NCI-H2227 treated with DMSO at 0.1 percent for 48 hours (cell line): ENCODE results near the gene FOXRED1.
A peak's percentile ranks its signal among the peaks of the same experiment; 100 is the strongest.
"Not testable (repeated sequence)": the region's sequence is repeated elsewhere in the genome, so short reads cannot be mapped to it uniquely, and the experiment has no call there.

Source experiments
- DNase-seq: peaks from one replicate; lab custom pipeline; 2025; lab: John Stamatoyannopoulos, UW

The FOXRED1 gene

DNA sequence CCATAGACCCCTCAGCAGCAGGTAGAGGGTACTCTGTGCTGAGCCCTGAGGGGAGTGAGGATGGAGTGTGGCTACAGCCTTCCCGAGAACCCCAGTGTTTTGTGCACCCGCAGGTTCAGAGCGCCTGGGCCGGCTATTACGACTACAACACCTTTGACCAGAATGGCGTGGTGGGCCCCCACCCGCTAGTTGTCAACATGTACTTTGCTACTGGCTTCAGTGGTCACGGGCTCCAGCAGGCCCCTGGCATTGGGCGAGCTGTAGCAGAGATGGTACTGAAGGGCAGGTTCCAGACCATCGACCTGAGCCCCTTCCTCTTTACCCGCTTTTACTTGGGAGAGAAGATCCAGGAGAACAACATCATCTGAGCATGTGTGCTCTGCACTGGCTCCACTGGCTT, 8.4 kb downstream of the FOXRED1 start:
- DNase-seq: no peak

DNA sequence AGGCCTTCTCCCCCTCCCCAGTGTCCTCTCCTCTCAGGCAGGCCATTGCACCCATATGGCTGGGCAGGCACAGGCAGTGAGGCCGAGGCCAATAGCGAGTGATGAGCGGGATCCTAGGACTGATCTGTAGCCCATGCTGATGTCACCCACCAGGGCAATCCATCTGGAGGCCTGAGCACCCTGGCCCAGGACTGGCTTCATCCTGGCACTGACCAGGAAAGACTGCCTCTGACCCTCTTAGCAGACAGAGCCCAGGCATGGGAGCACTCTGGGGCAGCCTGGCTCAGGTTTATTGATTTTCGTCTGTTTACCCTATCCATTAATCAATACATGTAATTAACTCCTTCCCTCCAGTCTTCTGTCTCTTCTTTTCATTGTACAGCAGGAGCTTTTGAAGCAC, 8.8 kb downstream of the FOXRED1 start:
- DNase-seq: no peak

DNA sequence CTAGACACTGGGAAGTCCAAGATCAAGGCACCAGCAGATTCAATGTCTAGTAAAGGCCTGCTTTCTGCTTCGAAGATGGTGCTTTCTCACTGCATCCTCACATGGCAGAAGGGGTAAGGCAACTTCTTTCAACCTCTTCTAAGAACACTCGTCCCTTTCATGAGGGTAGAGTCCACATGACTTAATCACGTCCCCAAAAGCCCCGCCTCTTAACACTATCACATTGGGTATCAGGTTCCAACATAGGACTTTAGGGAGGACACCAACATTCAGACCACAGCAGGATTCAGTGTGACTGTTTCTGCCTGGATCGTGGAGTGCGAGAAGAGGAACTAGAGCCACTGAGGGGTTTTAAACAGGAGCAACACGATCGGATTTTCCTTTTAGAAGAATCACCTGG, 10.2 kb downstream of the FOXRED1 start:
- no peak for DNase-seq

DNA sequence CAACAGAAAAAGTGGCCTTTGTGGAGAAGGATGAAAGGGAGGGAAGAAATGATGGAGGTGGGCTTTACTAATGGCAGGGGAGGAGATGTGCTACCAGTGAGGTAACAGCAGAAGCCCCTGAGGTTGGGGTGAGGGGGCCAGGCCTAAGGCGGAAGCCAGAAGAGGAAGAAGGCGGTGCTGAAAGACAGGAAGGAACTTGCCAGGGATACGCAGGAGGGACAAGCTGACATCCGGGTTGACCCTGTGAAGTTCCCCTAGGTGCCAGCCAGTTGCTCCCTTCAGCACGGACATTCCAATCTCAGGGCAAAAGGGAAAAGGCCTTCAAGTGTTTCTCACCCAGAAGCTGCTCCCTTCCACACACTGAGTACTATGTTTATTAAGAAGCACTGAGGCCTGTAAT, 11.6 kb downstream of the FOXRED1 start:
- DNase-seq: no peak

DNA sequence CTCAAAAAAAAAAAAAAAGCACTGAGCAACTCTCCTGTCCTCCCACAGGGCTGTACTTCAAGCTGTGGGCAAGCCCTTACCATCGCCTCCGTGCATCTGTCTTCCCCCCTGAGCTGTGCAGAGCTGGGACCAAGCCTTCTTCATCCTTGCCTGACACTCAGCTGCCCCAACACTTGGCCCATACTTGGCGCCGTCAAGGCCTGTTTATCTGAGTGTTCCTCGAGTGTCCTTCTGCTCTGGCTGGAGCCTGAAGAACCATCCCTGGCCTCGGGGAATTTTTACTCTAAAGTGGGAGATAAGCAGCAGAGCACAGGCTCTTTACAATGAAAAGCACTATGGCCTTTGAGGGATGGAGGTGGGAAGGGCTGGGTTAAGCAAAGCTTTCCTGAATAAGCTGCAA, 12.3 kb downstream of the FOXRED1 start:
- no peak for DNase-seq

DNA sequence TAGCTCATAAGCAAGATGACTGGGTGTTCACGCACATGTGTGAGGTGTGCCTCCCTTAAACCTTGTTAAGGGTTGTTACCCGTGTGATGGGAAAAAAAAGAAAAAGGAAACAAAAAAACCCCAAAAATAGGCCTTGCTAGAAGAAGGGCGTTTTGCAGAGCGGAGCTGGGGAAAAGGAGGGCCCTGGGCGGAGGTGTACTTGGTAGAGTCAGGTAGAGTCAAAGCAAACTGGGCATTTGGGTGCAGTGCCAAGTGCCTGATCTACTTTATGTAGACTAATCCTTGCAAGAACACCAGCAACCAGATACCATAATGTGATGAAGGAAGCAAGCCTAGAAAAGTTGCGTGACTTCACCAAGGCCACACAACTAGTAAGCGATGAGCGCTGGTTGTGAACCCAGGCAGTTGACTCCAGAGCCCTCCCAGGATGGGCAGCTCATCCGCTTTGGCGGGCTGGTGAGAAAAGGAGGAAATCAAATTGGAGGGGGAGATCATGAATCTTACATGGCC, 12.8 kb downstream of the FOXRED1 start:
- no peak for DNase-seq

DNA sequence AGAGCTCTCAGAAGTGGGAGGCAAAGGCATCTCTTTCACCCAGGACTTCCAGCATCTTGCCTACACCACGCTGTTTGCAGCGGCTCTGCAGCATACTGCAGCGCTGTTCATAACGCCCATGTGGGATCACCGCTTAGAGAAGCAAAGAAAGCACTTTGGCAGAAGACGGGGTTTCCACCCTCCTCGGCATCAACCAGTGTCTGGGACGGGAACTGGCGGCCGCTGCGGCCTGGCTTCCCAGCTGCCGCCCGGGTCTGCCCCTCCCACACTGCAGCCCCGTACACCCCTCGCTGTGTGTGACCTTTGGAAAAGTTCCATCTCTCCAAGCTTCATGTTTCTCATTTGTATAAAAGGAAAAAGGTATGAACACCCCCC, 13.4 kb downstream of the FOXRED1 start:
- DNase-seq: peak; percentile 13

DNA sequence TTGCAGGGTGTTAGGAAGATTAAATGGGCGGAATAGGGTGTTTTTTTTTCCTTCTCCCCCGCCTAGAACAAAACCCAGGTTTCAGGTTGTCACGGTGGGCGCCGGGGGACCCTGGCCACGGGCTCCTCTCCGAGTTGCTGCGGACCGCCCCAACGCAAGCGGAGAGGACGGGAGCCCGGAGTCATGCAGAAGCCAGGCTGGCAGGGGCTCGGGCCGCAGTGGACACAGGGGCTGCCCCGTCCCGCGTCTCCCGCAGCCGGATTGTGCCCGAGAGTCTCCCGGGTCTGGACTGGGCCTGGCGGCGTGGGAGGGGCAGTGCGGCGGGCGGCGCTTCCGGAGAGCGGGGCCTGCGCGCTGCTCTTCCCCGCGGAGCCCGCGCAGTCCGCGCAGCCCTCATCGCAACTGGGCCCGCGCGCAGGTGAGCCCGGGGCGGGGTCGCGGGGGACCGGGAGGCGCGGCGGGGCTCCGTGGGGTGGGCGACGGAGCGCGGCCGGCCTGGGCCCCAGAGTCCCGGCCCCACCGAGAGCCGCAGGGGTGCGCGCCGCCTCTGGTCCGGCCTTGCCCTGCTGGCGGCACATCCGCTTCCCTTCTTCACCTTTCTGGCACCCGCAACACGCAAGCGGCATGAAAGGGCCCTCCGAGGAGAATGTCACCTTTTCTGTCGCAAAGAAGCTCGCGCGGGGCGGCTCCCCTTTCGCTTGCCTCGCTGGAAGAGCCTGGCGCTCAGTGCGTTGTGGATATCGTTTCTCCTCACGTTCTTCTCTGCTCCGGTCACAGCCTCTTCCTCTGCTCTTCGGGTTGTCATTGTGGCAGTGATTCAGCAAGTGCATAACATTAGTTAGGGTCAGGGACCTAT, 14.0 kb downstream of the FOXRED1 start, which contains the start of gene TIRAP:
TIRAP (plus strand) TSS at position 358 of the 856 bp plus-strand sequence. CDS start 7,802 bp downstream, outside the sequence.
- DNase-seq: peak; percentile 62

DNA sequence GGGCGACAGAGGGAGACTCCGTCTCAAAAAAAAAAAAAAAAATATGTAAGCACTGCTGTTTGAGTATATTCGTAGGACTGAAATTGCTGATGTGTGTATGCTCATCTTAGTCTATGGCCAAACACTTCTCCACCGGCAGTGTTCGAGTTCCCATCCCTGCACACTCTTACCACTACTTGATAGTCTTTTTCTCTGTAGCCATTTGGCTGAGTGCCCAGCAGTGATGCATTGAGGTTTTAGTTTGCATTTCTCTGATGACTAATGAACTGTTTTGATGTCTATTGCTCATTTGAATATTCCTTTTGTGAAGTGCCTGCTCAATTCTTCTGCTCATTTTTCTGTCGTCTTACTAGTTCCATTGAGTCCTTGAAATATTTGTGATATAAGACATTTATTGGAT, 15.9 kb downstream of the FOXRED1 start:
- DNase-seq: no peak

DNA sequence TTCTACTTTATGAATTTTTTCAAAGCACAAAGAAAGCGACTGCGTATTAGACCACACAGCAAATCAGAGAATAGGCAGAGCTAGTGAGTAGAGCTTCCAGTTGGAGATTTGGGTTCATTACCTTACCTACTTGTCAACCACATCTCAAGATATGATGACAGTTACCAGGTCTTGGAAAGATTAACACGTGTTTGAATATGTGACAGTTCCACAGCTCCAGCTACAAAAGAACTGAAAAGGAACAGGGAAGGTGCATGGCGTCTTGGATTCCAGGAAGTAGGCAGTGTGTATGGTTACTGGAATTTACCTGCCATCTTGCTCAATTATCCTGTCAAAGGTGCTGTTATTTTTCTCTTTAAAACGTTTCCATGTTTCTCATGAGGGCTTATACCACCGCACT, 19.3 kb downstream of the FOXRED1 start:
- DNase-seq: no peak

DNA sequence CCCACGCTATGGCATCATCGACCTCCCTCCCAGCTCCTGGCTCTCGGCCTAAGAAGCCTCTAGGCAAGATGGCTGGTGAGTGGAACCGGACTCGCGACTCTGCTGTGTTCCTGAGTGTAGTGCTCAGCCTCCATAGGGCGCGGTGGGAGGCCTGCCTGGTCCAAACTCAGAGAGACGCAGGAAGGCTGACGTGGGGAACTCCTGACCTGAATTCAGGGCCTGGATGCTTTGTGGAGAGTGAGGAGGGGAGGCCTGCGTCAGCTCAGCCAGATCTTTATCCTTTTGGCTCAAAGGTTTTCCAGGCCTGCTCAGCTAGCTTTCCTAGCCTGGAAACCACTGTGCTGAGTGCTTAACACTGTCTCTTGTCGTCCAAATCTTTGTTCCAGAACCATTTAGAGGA, 21.9 kb downstream of the FOXRED1 start:
- no peak for DNase-seq

DNA sequence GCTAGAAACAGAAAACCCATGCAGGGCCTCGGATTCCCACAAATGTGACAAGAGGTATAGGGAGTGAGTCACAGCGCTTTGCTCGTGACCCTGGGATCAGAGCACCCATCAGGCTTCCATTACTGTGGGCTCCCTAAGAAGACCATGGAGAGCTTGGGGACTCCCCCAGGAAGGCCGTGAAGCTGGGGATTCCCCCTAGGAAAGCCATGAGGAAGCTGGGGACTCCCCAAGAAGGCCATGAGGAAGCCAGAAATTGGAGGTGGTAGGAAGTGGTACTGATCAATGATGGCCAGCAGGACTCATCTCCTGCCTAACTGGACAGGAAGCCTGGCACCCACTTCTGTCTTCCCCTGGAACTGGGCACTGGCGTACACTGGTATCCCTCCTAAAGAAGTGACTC, 24.8 kb downstream of the FOXRED1 start:
- no peak for DNase-seq

DNA sequence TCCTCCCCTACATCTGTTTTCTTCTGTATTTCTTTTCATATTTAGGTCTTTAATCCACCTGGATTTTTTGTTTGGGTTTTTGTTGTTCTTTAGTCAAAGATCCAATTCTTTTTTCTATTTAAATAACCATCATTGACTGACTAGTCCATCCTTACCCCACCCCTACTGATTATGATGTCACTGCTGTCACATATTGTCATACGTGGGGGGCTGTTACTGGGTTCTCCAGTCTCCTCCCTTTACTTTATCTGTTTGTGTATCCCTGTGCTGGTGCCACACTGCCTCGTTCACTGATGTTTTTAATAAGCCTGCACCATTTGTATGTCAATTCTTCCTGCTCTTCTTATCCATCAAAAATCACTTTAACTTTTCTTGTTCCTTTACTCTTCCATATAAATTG, 28.1 kb downstream of the FOXRED1 start:
- DNase-seq: no peak

DNA sequence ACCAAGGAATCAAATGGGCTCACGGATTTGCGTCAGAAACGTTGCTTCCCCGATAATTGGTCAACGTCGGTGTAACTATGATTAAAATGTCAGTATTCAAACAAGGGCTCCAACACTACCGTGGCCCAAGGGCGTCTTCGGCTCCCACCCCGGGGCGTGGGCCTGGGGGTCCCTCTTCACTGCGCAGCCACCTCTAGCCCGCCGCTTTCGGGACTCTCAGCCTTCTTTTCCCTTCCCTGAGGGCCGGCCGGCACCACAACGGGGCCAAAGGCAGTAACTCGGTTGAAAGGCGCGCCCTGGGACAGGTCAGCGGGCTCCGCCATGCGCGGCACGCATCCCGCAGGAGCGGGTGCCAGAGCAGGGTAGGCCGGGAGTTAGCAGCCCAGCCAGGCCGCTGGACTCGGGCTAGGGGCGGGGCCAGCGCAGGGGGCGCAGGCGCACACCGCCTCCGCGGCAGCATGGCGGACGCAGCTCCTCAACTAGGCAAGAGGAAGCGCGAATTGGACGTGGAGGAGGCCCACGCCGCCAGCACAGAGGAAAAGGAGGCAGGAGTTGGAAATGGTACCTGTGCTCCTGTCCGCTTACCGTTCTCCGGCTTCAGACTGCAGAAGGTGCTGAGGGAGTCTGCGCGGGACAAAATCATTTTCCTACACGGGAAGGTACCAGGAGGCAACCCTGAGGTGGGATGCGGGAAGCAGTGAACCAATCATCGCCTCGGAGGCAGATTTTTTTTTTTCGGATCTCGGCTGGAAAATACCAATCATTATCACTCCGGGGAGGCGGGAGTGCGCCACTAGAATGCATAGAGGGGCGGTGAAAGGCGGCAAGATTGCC, 34.9 kb downstream of the FOXRED1 start, which contains the start of gene DCPS:
DCPS (plus strand) TSS at position 438 of the 834 bp plus-strand sequence; CDS start at position 459, 21 bp downstream.
- DNase-seq: peak; percentile 92

DNA sequence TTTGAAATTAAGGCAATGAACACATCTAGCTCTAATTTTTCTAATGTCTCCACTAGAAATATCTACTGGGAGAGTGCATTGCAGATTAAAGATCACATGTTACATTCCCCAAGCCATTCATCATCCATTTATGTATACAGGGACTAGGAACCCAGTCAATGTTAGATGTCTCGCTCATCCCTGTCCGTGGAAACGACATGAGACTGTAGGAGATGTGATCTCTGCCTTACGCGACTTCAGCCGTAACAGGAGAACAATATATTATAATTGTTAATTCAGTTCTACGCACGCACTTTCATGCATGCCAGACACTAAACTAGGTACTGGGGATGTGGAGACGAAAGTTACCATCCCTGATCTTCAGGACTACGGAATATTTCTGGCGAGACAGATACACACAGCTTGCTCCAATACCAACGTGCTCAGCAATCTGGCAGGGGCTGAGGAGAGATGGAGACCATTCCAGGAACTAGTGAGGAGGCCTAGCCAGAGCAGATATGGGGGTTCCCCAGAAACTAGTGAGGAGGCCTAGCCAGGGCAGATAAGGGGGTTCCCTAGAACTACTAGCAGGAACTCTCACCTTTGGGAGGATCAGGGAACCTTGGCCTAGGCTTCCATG, 35.6 kb downstream of the FOXRED1 start:
- peak; percentile 46 for DNase-seq

DNA sequence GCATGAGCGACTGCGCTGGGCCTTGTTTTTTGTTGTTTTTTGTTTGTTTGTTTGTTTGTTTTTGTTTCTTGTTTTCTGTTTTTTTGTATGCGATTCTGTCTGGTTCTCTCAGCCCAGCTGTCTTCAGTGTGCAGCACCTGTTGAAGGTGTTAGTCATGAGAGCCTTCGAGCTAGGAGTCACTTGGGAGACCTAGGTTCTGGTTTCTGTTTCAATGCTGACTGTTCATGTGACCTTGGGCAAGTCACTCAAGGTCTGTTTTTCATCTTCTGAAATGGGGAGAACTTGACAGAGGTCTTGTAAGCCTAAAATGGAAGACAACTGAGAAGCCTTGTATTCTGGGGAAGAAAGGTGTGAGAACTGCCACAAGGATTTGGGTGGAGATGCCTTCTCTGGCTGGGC, 36.7 kb downstream of the FOXRED1 start:
- no peak for DNase-seq

DNA sequence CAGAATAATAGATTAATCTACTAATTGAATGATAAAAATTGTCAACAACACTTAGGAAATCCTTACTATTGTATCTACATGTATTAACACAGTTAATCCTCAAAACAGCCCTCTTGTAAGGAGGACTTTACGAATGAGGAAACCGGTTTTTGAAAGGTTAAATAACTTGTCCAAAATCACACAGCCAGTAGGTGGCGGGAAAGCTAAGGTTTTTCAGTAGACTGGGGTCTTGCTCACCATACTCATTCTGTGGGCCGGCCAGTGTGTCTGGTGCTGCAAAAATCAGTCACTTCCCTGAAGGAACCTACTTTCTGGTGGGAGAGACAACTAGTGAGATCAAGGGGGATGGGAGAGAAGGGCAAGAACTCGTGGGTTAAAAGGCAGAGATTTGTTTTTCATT, 38.8 kb downstream of the FOXRED1 start:
- peak; percentile 14 for DNase-seq

DNA sequence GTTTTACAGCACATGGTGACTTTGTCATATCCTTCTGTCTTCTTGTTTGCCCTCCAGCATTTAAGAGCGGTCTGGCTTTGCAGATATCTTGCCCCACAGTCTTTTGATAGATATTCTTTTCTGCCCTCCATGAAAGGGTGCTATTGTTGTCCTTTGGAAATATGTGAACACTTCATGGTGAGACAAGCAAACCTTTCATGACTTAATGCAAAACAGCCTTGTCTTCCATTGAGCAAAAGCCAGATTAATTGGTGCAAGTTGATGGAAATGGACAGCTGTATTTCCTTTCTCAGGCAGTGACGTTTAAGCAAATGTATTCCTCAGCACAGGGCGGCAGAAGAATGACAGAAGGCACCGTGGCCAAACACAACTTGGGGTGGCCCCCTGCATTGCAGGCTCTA, 39.3 kb downstream of the FOXRED1 start:
- DNase-seq: no peak

DNA sequence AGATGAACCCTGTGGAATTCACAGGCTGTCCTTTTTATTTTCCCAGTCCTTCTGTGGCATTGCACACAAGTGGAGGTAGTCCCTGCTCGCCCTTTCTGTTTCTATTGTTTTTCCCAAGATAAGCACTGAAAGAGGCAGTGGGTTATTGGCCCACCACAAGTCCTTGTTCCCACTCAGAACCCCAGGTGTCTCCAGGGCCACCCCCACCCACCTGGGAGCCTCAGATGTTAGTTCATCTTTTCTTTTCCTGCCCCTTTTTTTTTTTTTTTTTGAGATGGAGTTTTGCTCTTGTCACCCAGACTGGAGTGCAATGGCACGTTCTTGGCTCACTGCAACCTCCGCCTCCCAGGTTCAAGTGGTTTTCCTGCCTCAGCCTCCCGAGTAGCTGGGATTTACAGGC, 39.8 kb downstream of the FOXRED1 start:
- not testable (repeated sequence) for DNase-seq

DNA sequence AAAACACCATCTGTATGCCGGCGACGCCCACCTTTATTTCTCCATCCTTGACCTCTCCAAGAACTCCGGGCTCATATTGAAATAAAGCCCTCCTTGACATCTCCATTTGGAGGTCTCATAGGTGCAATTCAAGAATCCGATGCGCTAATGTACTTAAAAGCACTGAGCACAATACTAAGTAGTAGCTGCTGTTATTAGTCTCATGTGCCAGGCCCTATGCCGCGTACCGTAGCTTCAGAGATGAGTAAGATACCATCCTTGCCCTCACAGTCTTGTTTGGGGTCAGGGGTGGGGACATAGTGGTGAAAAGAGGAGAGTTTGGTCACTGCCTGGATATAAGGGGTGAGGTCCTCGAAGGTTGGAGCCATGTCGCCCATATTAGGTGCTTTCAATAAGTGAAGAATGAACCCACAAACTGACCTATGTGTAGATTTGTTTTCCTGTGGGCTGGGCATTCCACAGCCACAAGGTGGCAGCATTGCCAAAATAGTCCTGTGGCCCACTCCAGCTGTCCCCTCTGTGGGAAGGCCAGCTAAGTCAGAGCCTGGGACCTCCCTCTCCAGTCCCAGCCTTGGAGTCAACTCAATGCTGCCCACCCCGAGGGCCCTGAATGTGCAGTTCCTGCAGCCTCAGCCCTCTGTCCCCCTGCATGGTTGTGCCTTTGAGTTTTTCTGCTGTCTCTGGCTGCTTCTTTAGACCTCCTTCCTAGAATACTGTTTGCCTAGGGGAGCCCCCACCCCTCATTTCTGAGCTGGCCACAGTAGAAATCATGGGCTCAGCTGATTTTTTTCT, 41.4 kb downstream of the FOXRED1 start:
- DNase-seq: peak; percentile 8

DNA sequence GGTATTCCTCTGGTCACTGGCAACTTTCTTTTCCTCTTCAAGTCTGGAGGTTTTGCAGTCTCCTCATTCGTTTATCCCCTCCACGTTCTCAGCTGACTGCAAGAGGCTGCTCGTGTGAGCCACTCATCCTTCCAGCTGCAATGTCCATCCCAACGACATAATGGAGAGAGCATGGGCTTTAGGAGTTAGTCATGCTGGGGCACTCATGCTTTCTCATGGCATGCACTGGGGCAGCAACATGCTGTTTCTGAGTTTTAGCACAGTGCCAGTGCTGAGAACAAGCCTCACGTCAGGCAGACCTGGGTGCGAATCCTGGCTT, 42.0 kb downstream of the FOXRED1 start:
- no peak for DNase-seq
